ENCODE measurements around the gene HINT1.

HINT1 gene

DNA sequence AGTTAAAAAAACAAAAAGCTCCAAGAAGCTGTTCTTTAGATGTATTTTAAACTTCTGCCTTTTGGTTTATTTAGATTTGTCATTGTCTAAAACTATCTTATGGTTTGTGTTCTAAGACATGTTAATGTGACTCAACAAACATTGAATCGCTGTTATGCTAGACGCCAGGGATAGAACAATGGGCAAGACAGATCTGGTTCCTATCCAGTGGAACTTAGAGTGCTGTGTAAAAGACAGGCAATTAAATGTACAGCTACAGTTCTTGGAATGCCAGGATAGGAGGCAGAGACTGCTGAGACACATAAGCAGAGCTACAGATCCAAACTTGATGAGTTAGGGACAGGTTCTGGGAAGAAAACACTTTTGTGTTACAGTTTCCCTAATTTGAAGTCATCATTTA is 28.1 kb upstream of the HINT1 start:
- Histone ChIP-seq H3K9me3 (replicated peaks in 1 of 2; ENCODE audit: control insufficient read depth in 2 of 2, insufficient read depth in 1 of 2, low read depth in 1 of 2, low read length in 2 of 2) (no peaks in the 10 kb centered on the region), H3K4me1 (ENCODE audit: control insufficient read depth in 2 of 2, insufficient read depth in 1 of 2, low read depth in 1 of 2, low read length in 2 of 2) (peaks cover 0 to 3% of the 10 kb centered on the region in 2 donors), H3K27me3 (ENCODE audit: control insufficient read depth in 3 of 3, insufficient read depth in 3 of 3, low read depth in 1 of 3, low read length in 3 of 3) (no peaks in the 10 kb centered on the region), H3K79me1 (ENCODE audit: low read depth, low read length) (no peaks in the 10 kb centered on the region), H3K9ac (ENCODE audit: low read depth, low read length, poor library complexity) (no peak overlapping the region), H3K14ac (ENCODE audit: low read length) (no peak overlapping the region), H3K18ac (ENCODE audit: low read length) (no peak overlapping the region), H3K23ac (ENCODE audit: low read depth, low read length, poor library complexity) (no peak overlapping the region), H4K91ac (ENCODE audit: low read depth, low read length, poor library complexity) (no peak overlapping the region), H3K27ac (replicated peaks; ENCODE audit: low read length) (no peak overlapping the region), H2AFZ (ENCODE audit: low read length) (peak overlapping the region; percentile 23), H2BK120ac (ENCODE audit: low read depth, low read length) (no peak overlapping the region), H4K8ac (ENCODE audit: low read depth, low read length) (no peak overlapping the region), H3K4me2 (ENCODE audit: insufficient read depth, low read length, poor library complexity, severe bottlenecking) (no peak overlapping the region), H3K4me3 (ENCODE audit: low read length in 2 of 2) (no peak overlapping the region), H2BK15ac (ENCODE audit: low read length) (no peak overlapping the region), H2BK5ac (ENCODE audit: low read length) (no peak overlapping the region), H3K36me3 (replicated peaks in 1 of 2; ENCODE audit: control insufficient read depth in 2 of 2, insufficient read depth in 2 of 2, low read length in 2 of 2) (no peaks in the 10 kb centered on the region), H2BK12ac (ENCODE audit: low read length) (no peak overlapping the region), H2AK5ac (ENCODE audit: low read depth, low read length) (no peak overlapping the region), H3K4ac (ENCODE audit: low read length) (no peak overlapping the region)
- DNase-seq (ENCODE audit: low spot score): no peak
- WGBS, 2 donors (ENCODE audit: extremely low coverage in 2 of 2, insufficient read length in 2 of 2, insufficient replicate concordance in 1 of 2): no CpG with 5 or more reads among the region's 2 CpGs

GRCh38 chr5:131186561-131187256 is 21.7 kb upstream of the HINT1 start:
- H3K9ac ChIP-seq (ENCODE audit: low read depth, low read length, poor library complexity): no peak overlapping the region
- no peak overlapping the region for H3K23ac ChIP-seq (ENCODE audit: low read depth, low read length, poor library complexity)
- no peak overlapping the region for H4K91ac ChIP-seq (ENCODE audit: low read depth, low read length, poor library complexity)
- no peak overlapping the region for H3K18ac ChIP-seq (ENCODE audit: low read length)
- no CpG with 5 or more reads among the region's 3 CpGs for WGBS, 2 donors (ENCODE audit: extremely low coverage in 2 of 2, insufficient read length in 2 of 2, insufficient replicate concordance in 1 of 2)
- H3K27me3 ChIP-seq (ENCODE audit: control insufficient read depth in 3 of 3, insufficient read depth in 3 of 3, low read depth in 1 of 3, low read length in 3 of 3): no peaks in the 10 kb centered on the region
- H3K4me1 ChIP-seq (ENCODE audit: control insufficient read depth in 2 of 2, insufficient read depth in 1 of 2, low read depth in 1 of 2, low read length in 2 of 2): no peaks in the 10 kb centered on the region
- peaks cover 0 to 5% of the 10 kb centered on the region in 2 donors for H3K36me3 ChIP-seq (replicated peaks in 1 of 2; ENCODE audit: control insufficient read depth in 2 of 2, insufficient read depth in 2 of 2, low read length in 2 of 2)
- H2BK120ac ChIP-seq (ENCODE audit: low read depth, low read length): no peak overlapping the region
- H3K4ac ChIP-seq (ENCODE audit: low read length): no peak overlapping the region
- H2AK5ac ChIP-seq (ENCODE audit: low read depth, low read length): no peak overlapping the region
- no peak overlapping the region for H3K27ac ChIP-seq (replicated peaks; ENCODE audit: low read length)
- H3K79me1 ChIP-seq (ENCODE audit: low read depth, low read length): no peaks in the 10 kb centered on the region
- no peak for DNase-seq (ENCODE audit: low spot score)
- H2AFZ ChIP-seq (ENCODE audit: low read length): no peak overlapping the region
- no peak overlapping the region for H2BK12ac ChIP-seq (ENCODE audit: low read length)
- no peak overlapping the region for H2BK5ac ChIP-seq (ENCODE audit: low read length)
- no peak overlapping the region for H3K4me2 ChIP-seq (ENCODE audit: insufficient read depth, low read length, poor library complexity, severe bottlenecking)
- no peak overlapping the region for H4K8ac ChIP-seq (ENCODE audit: low read depth, low read length)
- H3K14ac ChIP-seq (ENCODE audit: low read length): no peak overlapping the region
- H3K9me3 ChIP-seq (replicated peaks in 1 of 2; ENCODE audit: control insufficient read depth in 2 of 2, insufficient read depth in 1 of 2, low read depth in 1 of 2, low read length in 2 of 2): no peaks in the 10 kb centered on the region
- no peak overlapping the region for H2BK15ac ChIP-seq (ENCODE audit: low read length)
- no peak overlapping the region for H3K4me3 ChIP-seq (ENCODE audit: low read length in 2 of 2)

GRCh38 chr5:131185523-131186104 is 20.6 kb upstream of the HINT1 start:
- Histone ChIP-seq H4K91ac (ENCODE audit: low read depth, low read length, poor library complexity) (no peak overlapping the region), H3K4ac (ENCODE audit: low read length) (no peak overlapping the region), H3K4me1 (ENCODE audit: control insufficient read depth in 2 of 2, insufficient read depth in 1 of 2, low read depth in 1 of 2, low read length in 2 of 2) (no peaks in the 10 kb centered on the region), H3K27ac (replicated peaks; ENCODE audit: low read length) (no peak overlapping the region), H4K8ac (ENCODE audit: low read depth, low read length) (no peak overlapping the region), H3K79me1 (ENCODE audit: low read depth, low read length) (no peaks in the 10 kb centered on the region), H3K9me3 (replicated peaks in 1 of 2; ENCODE audit: control insufficient read depth in 2 of 2, insufficient read depth in 1 of 2, low read depth in 1 of 2, low read length in 2 of 2) (no peaks in the 10 kb centered on the region), H3K4me2 (ENCODE audit: insufficient read depth, low read length, poor library complexity, severe bottlenecking) (no peak overlapping the region), H3K27me3 (ENCODE audit: control insufficient read depth in 3 of 3, insufficient read depth in 3 of 3, low read depth in 1 of 3, low read length in 3 of 3) (no peaks in the 10 kb centered on the region), H3K9ac (ENCODE audit: low read depth, low read length, poor library complexity) (no peak overlapping the region), H2AK5ac (ENCODE audit: low read depth, low read length) (no peak overlapping the region), H2BK12ac (ENCODE audit: low read length) (no peak overlapping the region), H3K4me3 (ENCODE audit: low read length in 2 of 2) (no peak overlapping the region), H2BK5ac (ENCODE audit: low read length) (no peak overlapping the region), H3K14ac (ENCODE audit: low read length) (no peak overlapping the region), H2BK120ac (ENCODE audit: low read depth, low read length) (no peak overlapping the region), H3K23ac (ENCODE audit: low read depth, low read length, poor library complexity) (no peak overlapping the region), H3K18ac (ENCODE audit: low read length) (no peak overlapping the region), H2AFZ (ENCODE audit: low read length) (no peak overlapping the region), H2BK15ac (ENCODE audit: low read length) (no peak overlapping the region), H3K36me3 (replicated peaks in 1 of 2; ENCODE audit: control insufficient read depth in 2 of 2, insufficient read depth in 2 of 2, low read length in 2 of 2) (peaks cover 0 to 5% of the 10 kb centered on the region in 2 donors)
- DNase-seq (ENCODE audit: low spot score): no peak

GRCh38 chr5:131182839-131183238 is 17.8 kb upstream of the HINT1 start:
- Histone ChIP-seq H3K79me1 (ENCODE audit: low read depth, low read length) (no peaks in the 10 kb centered on the region), H3K4ac (ENCODE audit: low read length) (no peak overlapping the region), H3K4me3 (ENCODE audit: low read length in 2 of 2) (no peak overlapping the region), H4K8ac (ENCODE audit: low read depth, low read length) (no peak overlapping the region), H2BK5ac (ENCODE audit: low read length) (no peak overlapping the region), H2AFZ (ENCODE audit: low read length) (no peak overlapping the region), H2BK15ac (ENCODE audit: low read length) (no peak overlapping the region), H3K9ac (ENCODE audit: low read depth, low read length, poor library complexity) (no peak overlapping the region), H3K4me1 (ENCODE audit: control insufficient read depth in 2 of 2, insufficient read depth in 1 of 2, low read depth in 1 of 2, low read length in 2 of 2) (no peaks in the 10 kb centered on the region), H3K14ac (ENCODE audit: low read length) (no peak overlapping the region), H3K23ac (ENCODE audit: low read depth, low read length, poor library complexity) (no peak overlapping the region), H3K9me3 (replicated peaks in 1 of 2; ENCODE audit: control insufficient read depth in 2 of 2, insufficient read depth in 1 of 2, low read depth in 1 of 2, low read length in 2 of 2) (no peaks in the 10 kb centered on the region), H3K18ac (ENCODE audit: low read length) (no peak overlapping the region), H3K36me3 (replicated peaks in 1 of 2; ENCODE audit: control insufficient read depth in 2 of 2, insufficient read depth in 2 of 2, low read length in 2 of 2) (peaks cover 0 to 5% of the 10 kb centered on the region in 2 donors), H2AK5ac (ENCODE audit: low read depth, low read length) (no peak overlapping the region), H3K27ac (replicated peaks; ENCODE audit: low read length) (no peak overlapping the region), H4K91ac (ENCODE audit: low read depth, low read length, poor library complexity) (no peak overlapping the region), H2BK120ac (ENCODE audit: low read depth, low read length) (no peak overlapping the region), H3K4me2 (ENCODE audit: insufficient read depth, low read length, poor library complexity, severe bottlenecking) (no peak overlapping the region), H3K27me3 (ENCODE audit: control insufficient read depth in 3 of 3, insufficient read depth in 3 of 3, low read depth in 1 of 3, low read length in 3 of 3) (no peaks in the 10 kb centered on the region), H2BK12ac (ENCODE audit: low read length) (no peak overlapping the region)
- no peak for DNase-seq (ENCODE audit: low spot score)
